WTC11 (cell line): Measurements from ENCODE around the gene PER3. TPM values are rescaled to one million over a fixed set of nuclear protein-coding genes. Genes with fewer than 3 reads are reported as not detected.

Source experiments
- ATAC-seq: fragments of 200-7000 bp; cut with Tn5 transposase; 2 replicates; pipeline ENCODE4 v1.10.0; 2021; ENCODE audit warnings: mild to moderate bottlenecking, moderate library complexity
- CTCF ChIA-PET: fragments of 300-600 bp; sonication (Branson Sonifier 250); formaldehyde crosslinking; loops from one replicate; lab custom pipeline; 2021; ENCODE audit warnings: antibody characterized with exemption; lab: Charles Lee
- POLR2A ChIA-PET: fragments of 350-600 bp; sonication (Branson Sonifier 250); formaldehyde crosslinking; loops from one replicate; lab custom pipeline; 2021; ENCODE audit warnings: antibody characterized with exemption; lab: Charles Lee
- DNase-seq: peaks from one replicate; pipeline ENCODE4 v3.0.0; 2021; ENCODE audit warnings: low spot score
- H3K27ac Mint-ChIP-seq: 2 replicates; pipeline ENCODE4 v1.8.0; 2021; ENCODE audit warnings: mixed read lengths
- H3K27me3 Mint-ChIP-seq: 2 replicates; pipeline ENCODE4 v1.8.0; 2021; ENCODE audit warnings: low read depth, mild to moderate bottlenecking, moderate library complexity, mixed read lengths
- H3K36me3 Mint-ChIP-seq: 2 replicates; pipeline ENCODE4 v1.8.0; 2021; ENCODE audit warnings: mixed read lengths
- H3K4me1 Mint-ChIP-seq: 2 replicates; pipeline ENCODE4 v1.8.0; 2022; ENCODE audit warnings: mixed read lengths
- H3K4me3 Mint-ChIP-seq: 2 replicates; pipeline ENCODE4 v1.8.0; 2021; ENCODE audit warnings: mild to moderate bottlenecking, moderate library complexity, mixed read lengths
- H3K9me3 Mint-ChIP-seq: 2 replicates; pipeline ENCODE4 v1.8.0; 2021; ENCODE audit warnings: mixed read lengths
- CBFB ChIP-seq: sonication (generic); formaldehyde crosslinking; IDR thresholded peaks from 2 replicates; pipeline ENCODE4 v1.8.1; 2022; ENCODE audit warnings: mild to moderate bottlenecking, low read depth, missing genetic modification reagents
- ELF4 ChIP-seq: sonication (generic); formaldehyde crosslinking; IDR thresholded peaks from 2 replicates; pipeline ENCODE4 v1.8.1; 2022; ENCODE audit warnings: low read depth, mild to moderate bottlenecking, moderate library complexity, missing genetic modification reagents
- EMX1 ChIP-seq: fragments of 250-450 bp; sonication (Bioruptor Pico); IDR thresholded peaks from 2 replicates; pipeline ENCODE4 v1.8.0; 2021; ENCODE audit warnings: mild to moderate bottlenecking
- ETV6 ChIP-seq: sonication (generic); formaldehyde crosslinking; IDR thresholded peaks from 2 replicates; pipeline ENCODE4 v1.8.1; 2022; ENCODE audit warnings: mild to moderate bottlenecking, missing genetic modification reagents
- FOXK1 ChIP-seq: sonication (generic); formaldehyde crosslinking; IDR thresholded peaks from 2 replicates; pipeline ENCODE4 v1.8.0; 2022; ENCODE audit warnings: mild to moderate bottlenecking, moderate library complexity, missing genetic modification reagents
- HMGA2 ChIP-seq: fragments of 250-450 bp; sonication (Bioruptor Pico); IDR thresholded peaks from 2 replicates; pipeline ENCODE4 v1.4.0; 2021; ENCODE audit warnings: mild to moderate bottlenecking, moderate library complexity
- NR1H2 ChIP-seq: sonication (generic); formaldehyde crosslinking; IDR thresholded peaks from 2 replicates; pipeline ENCODE4 v1.9.0; 2021; ENCODE audit warnings: mild to moderate bottlenecking, moderate library complexity, missing genetic modification reagents
- TEAD1 ChIP-seq: sonication (generic); formaldehyde crosslinking; IDR thresholded peaks from 2 replicates; pipeline ENCODE4 v1.8.0; 2022; ENCODE audit warnings: mild to moderate bottlenecking, missing genetic modification reagents
- TEAD4 ChIP-seq: sonication (generic); formaldehyde crosslinking; IDR thresholded peaks from 2 replicates; pipeline ENCODE4 v1.8.0; 2022; ENCODE audit warnings: mild to moderate bottlenecking, missing genetic modification reagents
- ZNF263 ChIP-seq: sonication (generic); formaldehyde crosslinking; IDR thresholded peaks from 2 replicates; pipeline ENCODE4 v1.8.1; 2022; ENCODE audit warnings: low read depth, mild to moderate bottlenecking, moderate library complexity, missing genetic modification reagents
- ZNF423 ChIP-seq: fragments of 250-450 bp; sonication (Bioruptor Pico); IDR thresholded peaks from 2 replicates; pipeline ENCODE4 v2.1.2; 2022; ENCODE audit warnings: mild to moderate bottlenecking, moderate library complexity
- total RNA-seq: library from RNA; stranded (reverse); gene quantifications from 3 replicates; pipeline ENCODE4 v1.2.3, GENCODE V29; 2021
- TF ChIP-seq, protein P1 (sequence below): sonication (generic); formaldehyde crosslinking; IDR thresholded peaks from 2 replicates; pipeline ENCODE4 v1.8.0; 2022; ENCODE audit warnings: mild to moderate bottlenecking, missing genetic modification reagents
- TF ChIP-seq, protein P2 (sequence below): sonication (generic); formaldehyde crosslinking; conservative IDR thresholded peaks from 2 replicates; pipeline ENCODE4 v1.8.1; 2022; ENCODE audit warnings: mild to moderate bottlenecking, missing genetic modification reagents
- TF ChIP-seq, protein P3 (sequence below): sonication (generic); formaldehyde crosslinking; IDR thresholded peaks from 2 replicates; pipeline ENCODE4 v1.8.1; 2022; ENCODE audit warnings: low read depth, mild to moderate bottlenecking, moderate library complexity, missing genetic modification reagents, borderline replicate concordance
- TF ChIP-seq, protein P4 (sequence below): sonication (generic); formaldehyde crosslinking; IDR thresholded peaks from 2 replicates; pipeline ENCODE4 v1.8.1; 2022; ENCODE audit warnings: low read depth, missing genetic modification reagents, borderline replicate concordance
- TF ChIP-seq, protein P5 (sequence below): sonication (generic); formaldehyde crosslinking; IDR thresholded peaks from 2 replicates; pipeline ENCODE4 v1.8.0; 2023; ENCODE audit warnings: missing genetic modification reagents
- TF ChIP-seq, protein P6 (sequence below): fragments of 200-600 bp; IDR thresholded peaks from 2 replicates; pipeline ENCODE4 v1.8.0; 2022; ENCODE audit warnings: antibody characterized with exemption
- TF ChIP-seq, protein P7 (sequence below): sonication (generic); formaldehyde crosslinking; IDR thresholded peaks from 2 replicates; pipeline ENCODE4 v1.8.1; 2022; ENCODE audit warnings: mild to moderate bottlenecking, missing genetic modification reagents, moderate library complexity, borderline replicate concordance
- TF ChIP-seq, protein P8 (sequence below): fragments of 250-450 bp; sonication (Bioruptor Pico); IDR thresholded peaks from 2 replicates; pipeline ENCODE4 v1.9.0; 2021; ENCODE audit warnings: mild to moderate bottlenecking
- TF ChIP-seq, protein P9 (sequence below): fragments of 250-450 bp; sonication (Bioruptor Pico); IDR thresholded peaks from 2 replicates; pipeline ENCODE4 v1.8.0; 2021; ENCODE audit warnings: mild to moderate bottlenecking

Gene PER3
- total RNA-seq, 1 experiment from 2014 or later = 8.5 TPM

DNA sequence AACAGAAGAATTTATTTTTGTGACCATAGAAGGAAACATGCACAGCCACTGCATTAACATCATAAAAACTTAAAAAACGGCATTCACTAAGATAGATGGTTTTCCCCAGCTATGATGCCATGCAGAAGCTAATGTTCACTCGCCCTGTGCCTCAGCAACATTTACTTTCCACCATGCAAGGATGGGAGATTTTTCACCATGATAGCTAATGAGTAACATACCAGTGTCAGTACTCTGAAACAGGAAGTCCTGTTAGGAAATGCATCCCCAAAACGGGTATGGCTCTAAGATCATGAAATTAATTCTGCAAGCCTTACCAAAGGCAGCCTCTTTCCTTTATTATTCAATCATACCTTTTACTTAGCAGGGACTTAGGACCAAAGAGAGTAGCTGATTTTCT, 30.4 kb upstream of the PER3 start:
- POLR2A ChIA-PET = no interaction called here
- no peak for TF ChIP-seq TEAD4 (CRISPR knock-in tag)
- no peak for TF ChIP-seq TEAD1 (CRISPR knock-in tag)
- TF ChIP-seq ETV6 = no peak
- TF ChIP-seq ZNF423 (CRISPR knock-in tag) = no peak
- TF ChIP-seq, protein P1, sequence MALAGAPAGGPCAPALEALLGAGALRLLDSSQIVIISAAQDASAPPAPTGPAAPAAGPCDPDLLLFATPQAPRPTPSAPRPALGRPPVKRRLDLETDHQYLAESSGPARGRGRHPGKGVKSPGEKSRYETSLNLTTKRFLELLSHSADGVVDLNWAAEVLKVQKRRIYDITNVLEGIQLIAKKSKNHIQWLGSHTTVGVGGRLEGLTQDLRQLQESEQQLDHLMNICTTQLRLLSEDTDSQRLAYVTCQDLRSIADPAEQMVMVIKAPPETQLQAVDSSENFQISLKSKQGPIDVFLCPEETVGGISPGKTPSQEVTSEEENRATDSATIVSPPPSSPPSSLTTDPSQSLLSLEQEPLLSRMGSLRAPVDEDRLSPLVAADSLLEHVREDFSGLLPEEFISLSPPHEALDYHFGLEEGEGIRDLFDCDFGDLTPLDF (CRISPR knock-in tag) = no peak
- no peak for TF ChIP-seq ELF4 (CRISPR knock-in tag)
- Mint-ChIP-seq H3K4me1 (peaks cover 27% of the 10 kb centered on the region), H3K36me3 (no peaks in the 10 kb centered on the region), H3K4me3 (no peak overlapping the region), H3K9me3 (no peaks in the 10 kb centered on the region), H3K27ac (no peak overlapping the region), H3K27me3 (no peaks in the 10 kb centered on the region)
- no peak for ATAC-seq
- CTCF ChIA-PET = interaction anchor here (0.6 to 8.9 kb wide), 11 partner anchors 8 to 791 kb away, joined by 3 to 502 read pairs (median 7); no protein-coding TSS in a partner anchor
- no peak for DNase-seq

DNA sequence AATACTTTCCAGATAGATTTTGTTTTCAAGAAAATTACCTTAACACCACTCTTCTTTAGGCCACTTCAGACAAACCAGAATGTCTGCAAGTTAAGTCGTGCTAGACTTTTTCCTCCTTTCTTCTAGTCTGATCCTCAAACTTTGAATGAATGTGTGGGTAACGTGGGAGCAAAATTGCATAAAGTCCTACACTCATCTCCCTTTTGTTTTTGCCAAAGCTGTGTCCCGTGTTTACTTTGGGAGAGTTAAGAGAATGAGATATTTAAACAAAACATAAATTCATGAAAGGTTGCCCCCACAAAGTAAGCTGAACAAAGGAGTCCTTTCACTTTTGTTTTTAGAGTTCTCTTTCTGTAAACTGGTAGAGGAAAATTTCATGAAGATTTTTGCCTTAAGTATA, 29.9 kb upstream of the PER3 start:
- CTCF ChIA-PET = interaction anchor here (2.1 to 8.9 kb wide), 3 partner anchors 71 to 86 kb away, joined by 9 to 502 read pairs (median 48); no protein-coding TSS in a partner anchor
- POLR2A ChIA-PET = no interaction called here
- DNase-seq (no peak), ATAC-seq (no peak)
- Mint-ChIP-seq H3K27me3 (no peaks in the 10 kb centered on the region), H3K4me3 (no peak overlapping the region)
- TF ChIP-seq CBFB (CRISPR knock-in tag) = no peak
- TF ChIP-seq, protein P2, sequence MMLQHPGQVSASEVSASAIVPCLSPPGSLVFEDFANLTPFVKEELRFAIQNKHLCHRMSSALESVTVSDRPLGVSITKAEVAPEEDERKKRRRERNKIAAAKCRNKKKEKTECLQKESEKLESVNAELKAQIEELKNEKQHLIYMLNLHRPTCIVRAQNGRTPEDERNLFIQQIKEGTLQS (CRISPR knock-in tag) = no peak
- TF ChIP-seq EMX1 (CRISPR knock-in tag) = no peak
- TF ChIP-seq ZNF423 (CRISPR knock-in tag) = no peak
- TF ChIP-seq, protein P3, sequence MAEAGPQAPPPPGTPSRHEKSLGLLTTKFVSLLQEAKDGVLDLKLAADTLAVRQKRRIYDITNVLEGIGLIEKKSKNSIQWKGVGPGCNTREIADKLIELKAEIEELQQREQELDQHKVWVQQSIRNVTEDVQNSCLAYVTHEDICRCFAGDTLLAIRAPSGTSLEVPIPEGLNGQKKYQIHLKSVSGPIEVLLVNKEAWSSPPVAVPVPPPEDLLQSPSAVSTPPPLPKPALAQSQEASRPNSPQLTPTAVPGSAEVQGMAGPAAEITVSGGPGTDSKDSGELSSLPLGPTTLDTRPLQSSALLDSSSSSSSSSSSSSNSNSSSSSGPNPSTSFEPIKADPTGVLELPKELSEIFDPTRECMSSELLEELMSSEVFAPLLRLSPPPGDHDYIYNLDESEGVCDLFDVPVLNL = no peak
- TF ChIP-seq, all 79 proteins: peak for 0
- no peak overlapping the region for H3K27ac Mint-ChIP-seq
- H3K9me3 Mint-ChIP-seq = no peaks in the 10 kb centered on the region
- no peaks in the 10 kb centered on the region for H3K36me3 Mint-ChIP-seq
- H3K4me1 Mint-ChIP-seq = peaks cover 27% of the 10 kb centered on the region

DNA sequence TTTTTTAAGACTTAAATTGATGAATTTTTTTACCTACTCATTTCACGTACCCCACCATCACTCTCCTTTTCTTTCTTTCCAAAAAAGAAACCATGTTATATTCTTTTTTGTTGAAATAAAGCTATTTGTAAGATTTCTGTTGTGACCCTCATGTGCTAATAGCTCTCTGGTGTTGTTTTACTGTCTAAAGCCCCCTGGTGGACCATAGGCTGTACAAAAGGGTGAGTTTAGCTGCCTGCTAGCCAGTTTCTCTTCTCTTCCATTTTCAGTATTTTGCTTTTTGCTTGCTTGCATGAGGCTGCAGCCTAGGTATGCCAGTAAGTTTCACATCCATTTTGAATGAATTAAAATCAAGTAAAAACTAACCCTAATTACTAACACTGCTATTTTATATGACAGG, 28.6 kb upstream of the PER3 start:
- Mint-ChIP-seq H3K27me3 (no peaks in the 10 kb centered on the region), H3K4me1 (peaks cover 27% of the 10 kb centered on the region), H3K4me3 (no peak overlapping the region), H3K36me3 (no peaks in the 10 kb centered on the region), H3K9me3 (no peaks in the 10 kb centered on the region), H3K27ac (no peak overlapping the region; the same call in 1 of the 2 replicates)
- CTCF ChIA-PET = interaction anchor here (0.5 to 8.9 kb wide), 31 partner anchors 9 to 875 kb away, joined by 3 to 502 read pairs (median 4); partner anchors contain the start of gene VAMP3
- POLR2A ChIA-PET = interaction anchor here (0.7 to 0.9 kb wide), 2 partner anchors 86 to 238 kb away, joined by 4 read pairs; no protein-coding TSS in a partner anchor
- peak; percentile 61 for ATAC-seq
- no peak for DNase-seq
- TF ChIP-seq, protein P4, sequence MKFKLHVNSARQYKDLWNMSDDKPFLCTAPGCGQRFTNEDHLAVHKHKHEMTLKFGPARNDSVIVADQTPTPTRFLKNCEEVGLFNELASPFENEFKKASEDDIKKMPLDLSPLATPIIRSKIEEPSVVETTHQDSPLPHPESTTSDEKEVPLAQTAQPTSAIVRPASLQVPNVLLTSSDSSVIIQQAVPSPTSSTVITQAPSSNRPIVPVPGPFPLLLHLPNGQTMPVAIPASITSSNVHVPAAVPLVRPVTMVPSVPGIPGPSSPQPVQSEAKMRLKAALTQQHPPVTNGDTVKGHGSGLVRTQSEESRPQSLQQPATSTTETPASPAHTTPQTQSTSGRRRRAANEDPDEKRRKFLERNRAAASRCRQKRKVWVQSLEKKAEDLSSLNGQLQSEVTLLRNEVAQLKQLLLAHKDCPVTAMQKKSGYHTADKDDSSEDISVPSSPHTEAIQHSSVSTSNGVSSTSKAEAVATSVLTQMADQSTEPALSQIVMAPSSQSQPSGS = no peak
- TF ChIP-seq ZNF423 (CRISPR knock-in tag) (no peak), NR1H2 (CRISPR knock-in tag) (no peak), HMGA2 (no peak), ETV6 (no peak), ZNF263 (CRISPR knock-in tag) (no peak), FOXK1 (no peak), ELF4 (CRISPR knock-in tag) (no peak)
- TF ChIP-seq, protein P5, sequence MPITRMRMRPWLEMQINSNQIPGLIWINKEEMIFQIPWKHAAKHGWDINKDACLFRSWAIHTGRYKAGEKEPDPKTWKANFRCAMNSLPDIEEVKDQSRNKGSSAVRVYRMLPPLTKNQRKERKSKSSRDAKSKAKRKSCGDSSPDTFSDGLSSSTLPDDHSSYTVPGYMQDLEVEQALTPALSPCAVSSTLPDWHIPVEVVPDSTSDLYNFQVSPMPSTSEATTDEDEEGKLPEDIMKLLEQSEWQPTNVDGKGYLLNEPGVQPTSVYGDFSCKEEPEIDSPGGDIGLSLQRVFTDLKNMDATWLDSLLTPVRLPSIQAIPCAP (CRISPR knock-in tag) = no peak
- TF ChIP-seq, protein P6, sequence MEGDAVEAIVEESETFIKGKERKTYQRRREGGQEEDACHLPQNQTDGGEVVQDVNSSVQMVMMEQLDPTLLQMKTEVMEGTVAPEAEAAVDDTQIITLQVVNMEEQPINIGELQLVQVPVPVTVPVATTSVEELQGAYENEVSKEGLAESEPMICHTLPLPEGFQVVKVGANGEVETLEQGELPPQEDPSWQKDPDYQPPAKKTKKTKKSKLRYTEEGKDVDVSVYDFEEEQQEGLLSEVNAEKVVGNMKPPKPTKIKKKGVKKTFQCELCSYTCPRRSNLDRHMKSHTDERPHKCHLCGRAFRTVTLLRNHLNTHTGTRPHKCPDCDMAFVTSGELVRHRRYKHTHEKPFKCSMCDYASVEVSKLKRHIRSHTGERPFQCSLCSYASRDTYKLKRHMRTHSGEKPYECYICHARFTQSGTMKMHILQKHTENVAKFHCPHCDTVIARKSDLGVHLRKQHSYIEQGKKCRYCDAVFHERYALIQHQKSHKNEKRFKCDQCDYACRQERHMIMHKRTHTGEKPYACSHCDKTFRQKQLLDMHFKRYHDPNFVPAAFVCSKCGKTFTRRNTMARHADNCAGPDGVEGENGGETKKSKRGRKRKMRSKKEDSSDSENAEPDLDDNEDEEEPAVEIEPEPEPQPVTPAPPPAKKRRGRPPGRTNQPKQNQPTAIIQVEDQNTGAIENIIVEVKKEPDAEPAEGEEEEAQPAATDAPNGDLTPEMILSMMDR = no peak
- TF ChIP-seq, protein P7, sequence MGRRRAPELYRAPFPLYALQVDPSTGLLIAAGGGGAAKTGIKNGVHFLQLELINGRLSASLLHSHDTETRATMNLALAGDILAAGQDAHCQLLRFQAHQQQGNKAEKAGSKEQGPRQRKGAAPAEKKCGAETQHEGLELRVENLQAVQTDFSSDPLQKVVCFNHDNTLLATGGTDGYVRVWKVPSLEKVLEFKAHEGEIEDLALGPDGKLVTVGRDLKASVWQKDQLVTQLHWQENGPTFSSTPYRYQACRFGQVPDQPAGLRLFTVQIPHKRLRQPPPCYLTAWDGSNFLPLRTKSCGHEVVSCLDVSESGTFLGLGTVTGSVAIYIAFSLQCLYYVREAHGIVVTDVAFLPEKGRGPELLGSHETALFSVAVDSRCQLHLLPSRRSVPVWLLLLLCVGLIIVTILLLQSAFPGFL = no peak
- TF ChIP-seq, protein P3 = no peak
- TF ChIP-seq, protein P8, sequence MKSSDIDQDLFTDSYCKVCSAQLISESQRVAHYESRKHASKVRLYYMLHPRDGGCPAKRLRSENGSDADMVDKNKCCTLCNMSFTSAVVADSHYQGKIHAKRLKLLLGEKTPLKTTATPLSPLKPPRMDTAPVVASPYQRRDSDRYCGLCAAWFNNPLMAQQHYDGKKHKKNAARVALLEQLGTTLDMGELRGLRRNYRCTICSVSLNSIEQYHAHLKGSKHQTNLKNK (CRISPR knock-in tag) = no peak
- TF ChIP-seq, protein P9, sequence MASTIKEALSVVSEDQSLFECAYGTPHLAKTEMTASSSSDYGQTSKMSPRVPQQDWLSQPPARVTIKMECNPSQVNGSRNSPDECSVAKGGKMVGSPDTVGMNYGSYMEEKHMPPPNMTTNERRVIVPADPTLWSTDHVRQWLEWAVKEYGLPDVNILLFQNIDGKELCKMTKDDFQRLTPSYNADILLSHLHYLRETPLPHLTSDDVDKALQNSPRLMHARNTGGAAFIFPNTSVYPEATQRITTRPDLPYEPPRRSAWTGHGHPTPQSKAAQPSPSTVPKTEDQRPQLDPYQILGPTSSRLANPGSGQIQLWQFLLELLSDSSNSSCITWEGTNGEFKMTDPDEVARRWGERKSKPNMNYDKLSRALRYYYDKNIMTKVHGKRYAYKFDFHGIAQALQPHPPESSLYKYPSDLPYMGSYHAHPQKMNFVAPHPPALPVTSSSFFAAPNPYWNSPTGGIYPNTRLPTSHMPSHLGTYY (CRISPR knock-in tag) = no peak
